Measurements from ENCODE around the gene LRRFIP1. TPM values are rescaled to one million over a fixed set of nuclear protein-coding genes. Genes with fewer than 3 reads are reported as not detected.

LRRFIP1 gene
- total RNA-seq, 1 donor: 49.0 TPM

GRCh38 chr2:237689336-237690131 is 62.1 kb downstream of the LRRFIP1 start:
- no peak overlapping the region for H3K4me3 ChIP-seq (ENCODE audit: low read depth, low read length)
- DNase-seq (ENCODE audit: low read depth): no peak
- TF ChIP-seq CTCF (IDR thresholded peaks at IDR 0.05; ENCODE audit: insufficient read depth, low read length): no peak

GRCh38 chr2:237691029-237691907 is 63.9 kb downstream of the LRRFIP1 start:
- DNase-seq (ENCODE audit: low read depth): no peak
- peak overlapping the region; percentile 58 for H3K4me3 ChIP-seq (ENCODE audit: low read depth, low read length)
- TF ChIP-seq CTCF (IDR thresholded peaks at IDR 0.05; ENCODE audit: insufficient read depth, low read length): no peak

- no peak for TF ChIP-seq CTCF (IDR thresholded peaks at IDR 0.05; ENCODE audit: insufficient read depth, low read length)
- DNase-seq (ENCODE audit: low read depth): peak; percentile 80
- H3K4me3 ChIP-seq (ENCODE audit: low read depth, low read length): peak overlapping the region; percentile 89
Measured at GRCh38 chr2:237691908-237692600, 64.7 kb downstream of the LRRFIP1 start.

- TF ChIP-seq CTCF (IDR thresholded peaks at IDR 0.05; ENCODE audit: insufficient read depth, low read length): no peak
- DNase-seq (ENCODE audit: low read depth): no peak
Measured at GRCh38 chr2:237692601-237693290, 65.4 kb downstream of the LRRFIP1 start.

GRCh38 chr2:237693291-237693994 is 66.1 kb downstream of the LRRFIP1 start:
- H3K4me3 ChIP-seq (ENCODE audit: low read depth, low read length): peak overlapping the region; percentile 89
- TF ChIP-seq CTCF (IDR thresholded peaks at IDR 0.05; ENCODE audit: insufficient read depth, low read length): no peak
- peak; percentile 60 for DNase-seq (ENCODE audit: low read depth)

More at GRCh38 chr2:237692601-237693290, 65.4 kb downstream of the LRRFIP1 start:
- peak overlapping the region; percentile 89 for H3K4me3 ChIP-seq (ENCODE audit: low read depth, low read length)

Data from fibroblast of the aortic adventitia (primary cell).